Thyroid gland (tissue), 4 donors: ENCODE measurements around the gene PLA2G6.

ENCODE experiments used
- CTCF ChIP-seq, 6 experiments: fragments of 200-600 bp in 3 of 6; fragments of 450-650 bp in 3 of 6; sonication (generic) in 3 of 6; IDR thresholded peaks; one replicate each; pipeline ENCODE4 v1.5.1; 2016 to 2019; ENCODE audit warnings: antibody characterized with exemption in 6 of 6, mild to moderate bottlenecking in 2 of 6, inconsistent platforms in 1 of 6, moderate library complexity in 1 of 6
- POLR2A ChIP-seq, 2 donors: fragments of 450-650 bp; IDR thresholded peaks; one replicate each; pipeline ENCODE4 v1.6.1; 2017; ENCODE audit warnings: antibody characterized with exemption in 2 of 2, mild to moderate bottlenecking in 2 of 2, moderate library complexity in 1 of 2

- no peak for TF ChIP-seq CTCF (IDR thresholded peaks at IDR 0.05)
- TF ChIP-seq POLR2A (IDR thresholded peaks at IDR 0.05): no peak
Measured at GRCh38 chr22:38142606-38143005, 39.0 kb downstream of the PLA2G6 start.
